ENCODE results near the gene C13orf46. TPM values are rescaled to one million over a fixed set of nuclear protein-coding genes. Genes with fewer than 3 reads are reported as not detected.

C13orf46 gene
- total RNA-seq, 2 donors from 2014 or later, result 28.8 to 38.6 TPM

- peak overlapping the region in 1 of 4 donors; percentile 10 for H3K27ac ChIP-seq
- H3K36me3 ChIP-seq (replicated peaks in 1 of 2; ENCODE audit: insufficient read depth in 1 of 2, low read depth in 2 of 2), result no peaks in the 10 kb centered on the region
- H3K27me3 ChIP-seq, result no peaks in the 10 kb centered on the region
- no peaks in the 10 kb centered on the region for H3K9me3 ChIP-seq
- no peak overlapping the region for H3K4me3 ChIP-seq
- intact Hi-C loops (cut with DNase I), result no loop called here
- peaks cover 23% of the 10 kb centered on the region for H3K4me1 ChIP-seq
- peak; percentile 50 for ATAC-seq
- DNase-seq, result peak in 1 of 4 donors; percentile 47
- no peak for TF ChIP-seq POLR2A (IDR thresholded peaks at IDR 0.05)
- TF ChIP-seq, protein P1, sequence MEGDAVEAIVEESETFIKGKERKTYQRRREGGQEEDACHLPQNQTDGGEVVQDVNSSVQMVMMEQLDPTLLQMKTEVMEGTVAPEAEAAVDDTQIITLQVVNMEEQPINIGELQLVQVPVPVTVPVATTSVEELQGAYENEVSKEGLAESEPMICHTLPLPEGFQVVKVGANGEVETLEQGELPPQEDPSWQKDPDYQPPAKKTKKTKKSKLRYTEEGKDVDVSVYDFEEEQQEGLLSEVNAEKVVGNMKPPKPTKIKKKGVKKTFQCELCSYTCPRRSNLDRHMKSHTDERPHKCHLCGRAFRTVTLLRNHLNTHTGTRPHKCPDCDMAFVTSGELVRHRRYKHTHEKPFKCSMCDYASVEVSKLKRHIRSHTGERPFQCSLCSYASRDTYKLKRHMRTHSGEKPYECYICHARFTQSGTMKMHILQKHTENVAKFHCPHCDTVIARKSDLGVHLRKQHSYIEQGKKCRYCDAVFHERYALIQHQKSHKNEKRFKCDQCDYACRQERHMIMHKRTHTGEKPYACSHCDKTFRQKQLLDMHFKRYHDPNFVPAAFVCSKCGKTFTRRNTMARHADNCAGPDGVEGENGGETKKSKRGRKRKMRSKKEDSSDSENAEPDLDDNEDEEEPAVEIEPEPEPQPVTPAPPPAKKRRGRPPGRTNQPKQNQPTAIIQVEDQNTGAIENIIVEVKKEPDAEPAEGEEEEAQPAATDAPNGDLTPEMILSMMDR (IDR thresholded peaks at IDR 0.05), result no peak
- 82 to 84% methylated on average over 14 to 20 of the region's 21 CpGs for WGBS, 2 donors
These were observed 3.1 kb upstream of the C13orf46 start for GRCh38 chr13:113976711-113977684.

- Histone ChIP-seq H3K36me3 (replicated peaks in 1 of 2; ENCODE audit: insufficient read depth in 1 of 2, low read depth in 2 of 2) (no peaks in the 10 kb centered on the region), H3K9me3 (no peaks in the 10 kb centered on the region), H3K4me3 (no peak overlapping the region), H3K27me3 (no peaks in the 10 kb centered on the region), H3K4me1 (peaks cover 28% of the 10 kb centered on the region), H3K27ac (no peak overlapping the region)
- intact Hi-C loops (cut with DNase I), result no loop called here
- ATAC-seq (no peak), DNase-seq (peak in 1 of 4 donors; percentile 7)
- WGBS, 2 donors, result 91 to 95% methylated on average over 10 to 15 of the region's 15 CpGs
- no peak for TF ChIP-seq POLR2A (IDR thresholded peaks at IDR 0.05)
- TF ChIP-seq, protein P1 (IDR thresholded peaks at IDR 0.05), result no peak
These were observed 1.5 kb upstream of the C13orf46 start for GRCh38 chr13:113975416-113975815.

- Histone ChIP-seq H3K27me3 (no peaks in the 10 kb centered on the region), H3K27ac (no peak overlapping the region), H3K4me3 (no peak overlapping the region), H3K9me3 (no peaks in the 10 kb centered on the region), H3K36me3 (replicated peaks in 1 of 2; ENCODE audit: insufficient read depth in 1 of 2, low read depth in 2 of 2) (no peaks in the 10 kb centered on the region), H3K4me1 (peaks cover 34% of the 10 kb centered on the region)
- no peak for TF ChIP-seq POLR2A (IDR thresholded peaks at IDR 0.05)
- TF ChIP-seq, protein P1 (IDR thresholded peaks at IDR 0.05), result no peak
- intact Hi-C loops (cut with DNase I), result no loop called here
- peak in 1 of 4 donors; percentile 10 for DNase-seq
- 92 to 94% methylated on average over 36 to 44 of the region's 56 CpGs for WGBS, 2 donors
- no peak for ATAC-seq
These were observed 717 bp upstream of the C13orf46 start for GRCh38 chr13:113974304-113975281.

DNA sequence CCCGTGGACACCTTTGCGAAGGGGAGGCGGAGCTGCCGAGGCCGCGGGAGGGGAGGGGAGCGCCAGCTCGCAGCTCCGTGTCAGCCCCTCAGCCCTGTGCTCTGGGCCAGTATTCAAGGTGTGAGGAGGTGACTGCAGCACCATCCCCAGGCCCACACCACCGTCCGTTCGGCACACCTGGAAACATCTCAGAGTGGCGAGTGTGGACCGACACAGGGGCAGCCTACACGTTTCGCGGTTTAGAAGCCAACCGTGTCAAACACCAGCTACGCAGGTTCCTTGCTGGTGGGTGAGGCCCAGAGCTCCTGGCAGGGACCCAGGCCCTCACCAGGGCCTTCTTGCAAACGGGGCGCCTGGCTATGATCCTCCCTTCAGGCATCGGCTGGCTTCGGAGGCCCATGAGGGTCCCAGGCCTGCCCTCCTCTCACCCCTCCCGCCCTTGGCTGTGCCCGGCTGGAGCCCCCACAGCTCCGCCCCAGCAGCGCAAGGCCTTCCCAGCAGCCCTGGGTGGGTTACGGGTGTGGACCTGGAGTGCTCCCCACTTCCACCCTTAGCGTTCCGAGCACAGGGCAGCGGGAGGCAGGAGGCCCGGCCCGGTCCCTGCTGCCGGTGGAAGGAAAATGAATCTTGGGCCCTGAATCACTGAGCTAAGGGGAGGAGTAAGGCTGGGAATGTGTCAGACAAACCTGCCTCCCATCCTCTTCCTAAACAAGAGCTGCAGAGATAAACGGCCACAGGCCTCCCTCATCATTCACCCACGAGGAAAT lies 1.2 kb downstream of the C13orf46 start:
- H3K27me3 ChIP-seq, result no peaks in the 10 kb centered on the region
- no peaks in the 10 kb centered on the region for H3K9me3 ChIP-seq
- peak in 1 of 4 donors; percentile 14 for DNase-seq
- H3K36me3 ChIP-seq (replicated peaks in 1 of 2; ENCODE audit: insufficient read depth in 1 of 2, low read depth in 2 of 2), result no peaks in the 10 kb centered on the region
- intact Hi-C loops (cut with DNase I), result no loop called here
- TF ChIP-seq, protein P1 (IDR thresholded peaks at IDR 0.05), result no peak
- TF ChIP-seq POLR2A (IDR thresholded peaks at IDR 0.05), result no peak
- peaks cover 54% of the 10 kb centered on the region for H3K4me1 ChIP-seq
- 88 to 89% methylated on average over 11 to 28 of the region's 36 CpGs for WGBS, 2 donors
- no peak for ATAC-seq
- H3K4me3 ChIP-seq, result no peak overlapping the region
- peak overlapping the region; percentile 97 to 100 (median 98) for H3K27ac ChIP-seq

Data from body of pancreas (tissue), 4 donors.